Sigmoid colon (tissue), 4 donors: ENCODE measurements around the gene ARHGAP15.

ENCODE experiments used
- CTCF ChIP-seq, 4 experiments: fragments of 450-650 bp in 3 of 4; fragments of 200-600 bp in 1 of 4; IDR thresholded peaks; one replicate each; pipeline ENCODE4 v1.5.1; 2016 to 2019; ENCODE audit warnings: antibody characterized with exemption in 4 of 4, mild to moderate bottlenecking in 3 of 4, moderate library complexity in 2 of 4
- POLR2A ChIP-seq, 2 donors: fragments of 450-650 bp; IDR thresholded peaks; one replicate each; pipeline ENCODE4 v1.6.1; 2016; ENCODE audit warnings: antibody characterized with exemption in 2 of 2, mild to moderate bottlenecking in 2 of 2, moderate library complexity in 2 of 2
- POLR2AphosphoS5 ChIP-seq, 4 donors: sonication (generic); formaldehyde crosslinking; IDR thresholded peaks; one replicate each; pipeline ENCODE4 v1.6.1; 2017; ENCODE audit warnings: antibody characterized with exemption in 4 of 4

GRCh38 chr2:143452817-143453451 lies 323.7 kb downstream of the ARHGAP15 start:
- TF ChIP-seq POLR2A (IDR thresholded peaks at IDR 0.05) (no peak), CTCF (IDR thresholded peaks at IDR 0.05) (no peak), POLR2AphosphoS5 (IDR thresholded peaks at IDR 0.05) (no peak)
